Large intestine (tissue), 3 donors: ENCODE results near the gene PLCG2. TPM values are rescaled to one million over a fixed set of nuclear protein-coding genes. Genes with fewer than 3 reads are reported as not detected.
"Not testable (repeated sequence)": the region's sequence is repeated elsewhere in the genome, so short reads cannot be mapped to it uniquely, and the experiment has no call there.

ENCODE experiments used
- DNase-seq, 2 donors: peaks; one replicate each; pipeline versions ENCODE4 v3.0.0 to v3.0.0-alpha.2; 2013
- H3K27ac ChIP-seq: one replicate; pipeline ENCODE4 v1.5.1; 2013; ENCODE audit warnings: low read length
- H3K27me3 ChIP-seq: 2 replicates; pipeline ENCODE4 v1.6.1; 2013; ENCODE audit warnings: low read length; ENCODE audit not compliant: control insufficient read depth, insufficient read depth
- H3K36me3 ChIP-seq: 2 replicates; pipeline ENCODE4 v1.6.1; 2013; ENCODE audit warnings: low read length; ENCODE audit not compliant: control insufficient read depth, insufficient read depth
- H3K4me1 ChIP-seq: one replicate; pipeline ENCODE4 v1.6.1; 2013; ENCODE audit warnings: low read length; ENCODE audit not compliant: control insufficient read depth, insufficient read depth
- H3K4me3 ChIP-seq: one replicate; pipeline ENCODE4 v1.5.1; 2013; ENCODE audit warnings: low read length
- H3K9me3 ChIP-seq: one replicate; pipeline ENCODE4 v1.6.1; 2013; ENCODE audit warnings: mild to moderate bottlenecking, low read depth, low read length, moderate library complexity; ENCODE audit not compliant: control insufficient read depth
- WGBS: methylation state at CpG from one replicate; pipeline ENCODE4 v1.1.5; 2013; ENCODE audit warnings: low lambda C conversion rate; ENCODE audit not compliant: insufficient coverage; 5-methylcytosine and 5-hydroxymethylcytosine counted together
- polyA plus RNA-seq: library from polyadenylated mRNA; unstranded; fragments of 120-200 nt; gene quantifications from one replicate; pipeline ENCODE4 v1.2.1, GENCODE V29; 2013

PLCG2 gene
- polyA plus RNA-seq, 1 donor, result 20.4 TPM

DNA sequence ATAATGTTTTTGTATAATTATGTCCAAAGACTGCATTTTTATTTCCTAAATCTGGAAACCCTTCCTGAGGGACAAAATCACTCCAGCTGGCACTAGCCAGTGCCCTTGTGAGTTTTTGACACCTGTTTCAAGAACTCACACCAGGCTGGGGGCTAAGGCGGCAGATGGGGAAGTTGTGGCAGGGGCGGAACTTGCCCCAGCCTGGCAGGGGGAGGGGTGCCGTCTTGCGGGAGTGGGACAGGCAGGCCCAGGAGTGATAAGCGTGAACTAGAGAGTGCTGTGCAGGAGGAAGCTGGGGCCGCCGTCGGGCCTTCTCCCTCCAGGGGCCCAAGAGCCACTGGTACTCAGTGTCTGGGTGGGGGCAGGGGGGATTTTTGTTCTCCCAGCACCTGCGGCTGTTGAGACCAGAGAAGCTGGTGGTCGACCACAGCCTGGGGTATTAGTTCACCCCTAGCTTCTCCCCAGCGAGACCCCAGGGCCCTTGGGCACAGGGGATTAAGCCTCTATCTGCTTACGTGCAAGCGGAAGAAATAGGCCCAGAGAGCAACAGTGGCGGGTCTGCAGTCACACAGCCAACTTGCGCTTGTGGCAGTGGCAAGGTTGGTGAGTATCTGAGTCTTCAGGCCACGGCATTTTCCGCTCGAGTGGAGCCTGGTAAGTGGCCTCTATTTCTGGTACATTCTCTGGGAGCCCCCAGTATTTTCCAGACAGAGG, 40.2 kb upstream of the PLCG2 start:
- H3K27ac ChIP-seq, result no peak overlapping the region
- no peaks in the 10 kb centered on the region for H3K27me3 ChIP-seq
- no peak for DNase-seq
- WGBS, result no CpG with 5 or more reads among the region's 18 CpGs
- no peak overlapping the region for H3K4me3 ChIP-seq
- no peaks in the 10 kb centered on the region for H3K9me3 ChIP-seq
- peaks cover 11% of the 10 kb centered on the region for H3K4me1 ChIP-seq
- no peaks in the 10 kb centered on the region for H3K36me3 ChIP-seq

DNA sequence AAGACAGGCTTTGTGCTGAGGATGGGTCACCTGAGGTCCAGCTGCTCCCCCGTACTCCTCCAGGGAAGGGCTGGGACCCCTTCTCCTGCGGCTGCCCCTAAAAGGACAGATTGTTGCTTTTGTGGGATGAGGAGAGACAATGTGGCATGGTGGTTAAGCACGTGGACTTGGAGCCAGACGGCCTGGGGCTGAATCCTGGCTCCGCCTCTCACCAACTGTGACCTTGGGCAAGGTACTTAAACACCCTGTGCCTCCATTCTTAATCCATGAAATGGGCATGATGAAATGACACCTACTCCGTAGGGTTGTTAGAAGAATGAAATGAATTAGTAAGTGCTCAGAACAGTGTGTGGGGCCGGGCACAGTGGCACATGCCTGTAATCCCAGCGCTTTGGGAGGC, 39.6 kb upstream of the PLCG2 start:
- Histone ChIP-seq H3K9me3 (no peaks in the 10 kb centered on the region), H3K4me3 (no peak overlapping the region), H3K27ac (no peak overlapping the region), H3K36me3 (no peaks in the 10 kb centered on the region), H3K4me1 (peaks cover 11% of the 10 kb centered on the region), H3K27me3 (no peaks in the 10 kb centered on the region)
- WGBS, result no CpG with 5 or more reads among the region's 8 CpGs
- DNase-seq, result no peak

DNA sequence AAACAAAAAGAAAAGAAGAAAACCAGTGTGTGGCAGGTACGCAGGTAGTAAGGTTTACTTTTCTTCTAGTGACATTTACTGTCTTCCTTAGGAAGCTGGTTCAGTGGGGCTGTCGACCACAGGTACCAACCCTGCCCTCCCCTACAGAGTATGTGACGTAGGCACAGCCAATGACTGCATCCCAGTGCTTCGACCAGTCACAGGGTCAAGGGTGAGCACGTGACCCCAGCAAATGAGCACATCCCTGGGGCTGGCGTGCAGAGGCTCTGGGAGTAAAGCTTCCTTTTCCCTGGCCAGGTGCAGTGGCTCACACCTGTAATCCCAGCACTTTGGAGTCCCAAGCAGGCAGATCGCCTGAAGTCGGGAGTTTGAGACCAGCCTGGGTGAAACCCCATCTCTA, 38.9 kb upstream of the PLCG2 start:
- Histone ChIP-seq H3K4me1 (peaks cover 11% of the 10 kb centered on the region), H3K27me3 (no peaks in the 10 kb centered on the region), H3K9me3 (no peaks in the 10 kb centered on the region), H3K36me3 (no peaks in the 10 kb centered on the region), H3K27ac (no peak overlapping the region), H3K4me3 (no peak overlapping the region)
- 58% methylated on average over 2 of the region's 8 CpGs for WGBS
- no peak for DNase-seq

GRCh38 chr16:81741430-81741770, 37.7 kb upstream of the PLCG2 start:
- not testable (repeated sequence) for H3K27ac ChIP-seq, H3K27me3 ChIP-seq, H3K9me3 ChIP-seq, H3K36me3 ChIP-seq, H3K4me3 ChIP-seq, DNase-seq
- WGBS, result 100% methylated on average over 1 of the region's 6 CpGs
- H3K4me1 ChIP-seq, result peaks cover 11% of the 10 kb centered on the region

DNA sequence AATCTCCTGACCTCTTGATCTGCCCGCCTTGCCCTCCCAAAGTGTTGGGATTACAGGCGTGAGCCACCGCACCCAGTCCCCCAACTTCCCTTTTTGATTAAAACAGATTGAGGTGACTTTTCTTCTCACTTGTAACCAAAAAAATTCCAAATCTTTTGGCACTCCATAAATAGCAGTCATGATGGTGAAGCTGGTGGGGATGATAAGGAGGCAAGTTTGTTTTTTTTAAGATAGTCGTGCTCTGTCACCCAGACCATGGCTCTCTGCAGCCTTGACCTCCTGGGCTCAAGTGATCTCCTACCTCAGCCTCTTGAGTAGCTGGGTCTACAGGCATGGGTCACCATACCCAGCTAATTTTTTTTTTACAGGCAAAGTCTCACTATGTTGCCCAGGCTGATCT, 34.7 kb upstream of the PLCG2 start:
- no peak for DNase-seq
- H3K9me3 ChIP-seq, result no peaks in the 10 kb centered on the region
- no peak overlapping the region for H3K27ac ChIP-seq
- no peaks in the 10 kb centered on the region for H3K27me3 ChIP-seq
- no peak overlapping the region for H3K4me3 ChIP-seq
- no peaks in the 10 kb centered on the region for H3K4me1 ChIP-seq
- WGBS, result no CpG with 5 or more reads among the region's 4 CpGs
- H3K36me3 ChIP-seq, result no peaks in the 10 kb centered on the region

DNA sequence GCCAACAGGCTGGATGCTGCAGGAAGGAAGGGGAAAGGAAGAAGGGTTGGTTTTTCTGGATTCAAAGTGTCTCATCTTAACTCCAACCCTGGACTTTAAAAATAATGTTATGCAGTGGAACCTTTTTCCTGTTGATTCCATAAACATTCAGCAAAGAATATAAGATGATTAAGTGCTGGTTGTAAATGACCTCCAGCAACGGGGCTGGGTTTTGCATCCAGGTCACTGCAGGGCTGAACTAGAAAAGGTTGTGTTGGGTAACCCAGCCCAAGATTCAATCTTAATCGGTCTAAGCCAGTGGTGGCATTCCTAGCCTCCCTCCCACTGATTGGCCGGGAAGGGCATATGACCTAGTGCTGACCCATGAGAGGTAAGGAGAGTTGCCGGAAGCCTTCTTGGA, 34.2 kb upstream of the PLCG2 start:
- Histone ChIP-seq H3K27ac (no peak overlapping the region), H3K36me3 (no peaks in the 10 kb centered on the region), H3K27me3 (no peaks in the 10 kb centered on the region), H3K4me1 (no peaks in the 10 kb centered on the region), H3K9me3 (no peaks in the 10 kb centered on the region), H3K4me3 (no peak overlapping the region)
- no CpG with 5 or more reads among the region's 4 CpGs for WGBS
- no peak for DNase-seq

DNA sequence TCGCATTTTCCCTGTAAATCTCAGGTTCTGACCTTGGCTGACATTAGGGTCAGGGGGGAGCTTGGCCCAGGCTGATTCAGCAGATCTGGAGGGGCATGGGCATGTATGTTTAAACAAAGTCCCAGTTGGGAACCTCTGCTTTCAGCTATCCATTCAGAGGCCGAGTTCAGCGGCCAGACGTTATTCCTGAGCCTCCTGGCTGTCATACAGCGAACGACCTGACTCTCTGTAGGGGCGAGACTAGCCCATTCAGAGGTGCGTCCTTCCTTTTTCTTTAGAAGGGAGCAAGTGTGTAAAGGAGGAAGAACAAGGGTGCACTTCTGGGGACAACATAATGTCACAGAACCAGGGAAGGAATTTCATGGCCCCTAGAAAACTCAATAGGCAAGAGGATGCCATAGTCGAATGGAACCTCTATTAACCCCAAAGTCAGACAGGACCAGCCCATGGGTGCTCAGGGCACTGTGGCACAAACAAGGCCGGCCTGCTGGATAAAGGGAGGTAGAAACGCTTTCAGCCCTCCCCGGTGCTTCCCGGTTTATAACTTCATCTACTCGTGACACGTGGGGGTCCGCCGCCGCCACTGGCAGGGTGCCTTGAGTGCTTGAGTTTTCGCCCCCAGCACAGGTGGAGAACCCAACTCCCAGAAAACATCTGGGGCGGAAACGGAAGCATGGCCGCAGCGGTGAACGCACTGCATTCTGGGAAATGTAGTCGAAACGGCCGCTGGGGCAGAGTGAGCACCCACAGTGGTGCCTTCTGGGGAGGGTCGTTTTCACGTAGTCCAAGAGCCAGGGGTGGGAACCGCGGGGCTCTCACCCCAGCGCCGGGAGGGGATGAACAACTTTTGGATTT, 33.2 kb upstream of the PLCG2 start:
- DNase-seq, result peak; percentile 54 to 71
- no peaks in the 10 kb centered on the region for H3K9me3 ChIP-seq
- H3K27me3 ChIP-seq, result no peaks in the 10 kb centered on the region
- H3K4me3 ChIP-seq, result peak overlapping the region; percentile 37
- H3K4me1 ChIP-seq, result no peaks in the 10 kb centered on the region
- H3K27ac ChIP-seq, result no peak overlapping the region
- no CpG with 5 or more reads among the region's 33 CpGs for WGBS
- no peaks in the 10 kb centered on the region for H3K36me3 ChIP-seq

GRCh38 chr16:81746566-81746965, 32.5 kb upstream of the PLCG2 start:
- no CpG with 5 or more reads among the region's 5 CpGs for WGBS
- H3K36me3 ChIP-seq, result no peaks in the 10 kb centered on the region
- H3K4me1 ChIP-seq, result no peaks in the 10 kb centered on the region
- no peak overlapping the region for H3K27ac ChIP-seq
- no peaks in the 10 kb centered on the region for H3K27me3 ChIP-seq
- DNase-seq, result no peak
- H3K4me3 ChIP-seq, result peak overlapping the region; percentile 37
- no peaks in the 10 kb centered on the region for H3K9me3 ChIP-seq

- no CpG with 5 or more reads among the region's 7 CpGs for WGBS
- Histone ChIP-seq H3K27me3 (no peaks in the 10 kb centered on the region), H3K9me3 (no peaks in the 10 kb centered on the region), H3K4me1 (no peaks in the 10 kb centered on the region), H3K27ac (no peak overlapping the region), H3K4me3 (no peak overlapping the region), H3K36me3 (no peaks in the 10 kb centered on the region)
- no peak for DNase-seq
Measured at GRCh38 chr16:81748476-81749198, 30.5 kb upstream of the PLCG2 start.

GRCh38 chr16:81752225-81752875, 26.7 kb upstream of the PLCG2 start:
- Histone ChIP-seq H3K4me3 (no peak overlapping the region), H3K36me3 (no peaks in the 10 kb centered on the region), H3K9me3 (no peaks in the 10 kb centered on the region), H3K27me3 (no peaks in the 10 kb centered on the region), H3K4me1 (no peaks in the 10 kb centered on the region), H3K27ac (no peak overlapping the region)
- WGBS, result no CpG with 5 or more reads among the region's 13 CpGs
- no peak for DNase-seq
